Fibroblast of skin of abdomen (primary cell): ENCODE results near the gene DHTKD1. TPM values are rescaled to one million over a fixed set of nuclear protein-coding genes. Genes with fewer than 3 reads are reported as not detected.
A peak's percentile ranks its signal among the peaks of the same experiment; 100 is the strongest.

Experiments
- DNase-seq: peaks from one replicate; pipeline ENCODE4 v3.0.0-alpha.2; 2013
- polyA plus RNA-seq, 2 experiments: library from polyadenylated mRNA; unstranded; fragments of 120-200 nt; gene quantifications; one replicate each; pipeline ENCODE4 v1.2.1, GENCODE V29; 2013; ENCODE audit not compliant: insufficient read length in 2 of 2

DHTKD1 gene, protein sequence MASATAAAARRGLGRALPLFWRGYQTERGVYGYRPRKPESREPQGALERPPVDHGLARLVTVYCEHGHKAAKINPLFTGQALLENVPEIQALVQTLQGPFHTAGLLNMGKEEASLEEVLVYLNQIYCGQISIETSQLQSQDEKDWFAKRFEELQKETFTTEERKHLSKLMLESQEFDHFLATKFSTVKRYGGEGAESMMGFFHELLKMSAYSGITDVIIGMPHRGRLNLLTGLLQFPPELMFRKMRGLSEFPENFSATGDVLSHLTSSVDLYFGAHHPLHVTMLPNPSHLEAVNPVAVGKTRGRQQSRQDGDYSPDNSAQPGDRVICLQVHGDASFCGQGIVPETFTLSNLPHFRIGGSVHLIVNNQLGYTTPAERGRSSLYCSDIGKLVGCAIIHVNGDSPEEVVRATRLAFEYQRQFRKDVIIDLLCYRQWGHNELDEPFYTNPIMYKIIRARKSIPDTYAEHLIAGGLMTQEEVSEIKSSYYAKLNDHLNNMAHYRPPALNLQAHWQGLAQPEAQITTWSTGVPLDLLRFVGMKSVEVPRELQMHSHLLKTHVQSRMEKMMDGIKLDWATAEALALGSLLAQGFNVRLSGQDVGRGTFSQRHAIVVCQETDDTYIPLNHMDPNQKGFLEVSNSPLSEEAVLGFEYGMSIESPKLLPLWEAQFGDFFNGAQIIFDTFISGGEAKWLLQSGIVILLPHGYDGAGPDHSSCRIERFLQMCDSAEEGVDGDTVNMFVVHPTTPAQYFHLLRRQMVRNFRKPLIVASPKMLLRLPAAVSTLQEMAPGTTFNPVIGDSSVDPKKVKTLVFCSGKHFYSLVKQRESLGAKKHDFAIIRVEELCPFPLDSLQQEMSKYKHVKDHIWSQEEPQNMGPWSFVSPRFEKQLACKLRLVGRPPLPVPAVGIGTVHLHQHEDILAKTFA
- polyA plus RNA-seq (2013, experiment 1 of 2; ENCODE audit: insufficient read length) = 9.6 TPM
- 11.5 TPM for polyA plus RNA-seq (2013, experiment 2 of 2; ENCODE audit: insufficient read length)

DNA sequence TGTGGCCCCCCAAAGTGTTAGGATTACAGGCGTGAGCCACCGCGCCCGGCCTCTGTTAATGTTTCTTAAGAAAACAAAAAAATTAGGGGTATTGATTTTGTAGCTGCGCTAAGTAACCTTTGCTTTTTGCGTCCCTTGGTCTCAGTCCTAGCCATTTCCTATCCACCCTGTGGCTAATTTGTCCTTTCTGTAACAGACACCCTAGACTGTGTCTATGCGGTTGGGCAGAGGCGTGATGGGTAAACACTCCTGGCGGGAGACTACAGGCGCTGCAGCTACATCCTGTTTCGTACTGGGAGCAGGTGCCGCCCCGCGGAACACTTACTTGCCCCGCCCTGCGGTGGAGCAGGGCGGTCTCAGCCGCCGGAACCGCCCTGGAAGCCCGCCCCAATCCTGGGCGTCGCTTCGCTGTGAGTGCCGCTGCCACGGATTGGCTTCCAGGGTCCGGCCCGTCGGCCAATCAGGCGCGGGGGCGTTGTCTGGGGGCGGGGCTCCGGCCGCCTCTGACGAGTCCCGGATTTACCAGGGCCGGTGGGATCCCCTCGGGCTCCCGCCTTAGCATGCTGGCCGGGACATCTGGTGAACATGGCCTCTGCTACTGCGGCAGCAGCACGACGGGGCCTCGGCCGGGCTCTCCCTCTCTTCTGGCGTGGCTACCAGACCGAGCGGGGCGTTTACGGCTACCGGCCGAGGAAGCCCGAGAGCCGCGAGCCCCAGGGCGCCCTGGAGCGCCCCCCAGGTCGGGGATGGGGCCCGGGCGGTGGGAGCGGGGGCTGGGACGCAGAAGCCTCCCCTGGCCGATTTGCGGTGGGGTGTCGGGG lies at the start of gene DHTKD1:
Gene DHTKD1 (plus strand): TSS at position 506 of the 821 bp plus-strand sequence. CDS start 80 bp downstream, at position 586.
- peak; percentile 98 for DNase-seq

DNA sequence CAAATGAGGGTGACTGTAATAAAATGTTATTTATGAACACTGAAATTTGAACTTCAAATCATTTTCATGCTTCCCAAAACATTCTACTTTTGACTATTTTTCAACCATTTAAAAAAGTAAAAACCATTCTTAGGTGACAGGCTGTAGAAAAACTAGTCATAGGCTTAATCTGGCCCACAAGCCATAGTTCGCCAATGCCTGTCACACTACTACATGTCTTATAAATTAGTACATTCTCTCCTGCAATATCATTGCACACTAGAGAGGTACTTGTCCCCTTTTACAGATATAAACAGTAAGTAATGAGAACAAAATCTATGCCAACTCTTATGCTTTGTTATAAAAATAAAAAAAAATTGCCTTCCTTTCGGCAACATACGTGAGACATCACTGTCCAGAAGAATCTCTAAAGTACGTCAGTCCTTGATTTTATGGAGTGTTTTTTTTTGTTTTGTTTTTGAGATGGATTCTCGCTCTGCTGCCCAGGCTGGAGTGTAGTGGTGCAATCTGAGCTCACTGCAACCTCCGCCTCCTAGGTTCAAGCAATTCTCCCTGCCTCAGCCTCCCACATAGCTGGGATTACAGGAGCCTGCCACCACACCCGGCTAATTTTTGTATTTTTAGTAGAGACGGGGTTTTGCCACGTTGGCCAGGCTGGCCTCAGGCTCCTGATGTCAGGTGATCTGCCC lies 49.3 kb upstream of the DHTKD1 start:
- no peak for DNase-seq

DNA sequence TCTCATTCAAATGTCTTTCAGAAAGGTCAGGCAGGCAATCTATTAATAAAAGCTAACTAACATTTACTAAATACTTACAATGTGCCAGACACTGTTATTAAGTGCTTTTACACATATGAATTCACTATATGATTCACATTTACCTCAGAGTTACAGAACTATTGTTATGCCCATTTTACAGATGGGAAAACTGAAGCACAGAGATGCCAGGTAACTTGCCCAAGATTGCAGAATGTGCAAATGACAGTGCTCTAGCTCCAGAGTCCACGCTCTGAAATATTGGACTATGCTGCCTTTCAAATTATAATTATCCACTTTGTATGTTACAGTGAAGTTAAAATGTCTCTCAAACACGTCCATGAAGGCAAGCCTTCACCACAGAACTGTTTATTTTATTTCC lies 48.2 kb upstream of the DHTKD1 start:
- no peak for DNase-seq

DNA sequence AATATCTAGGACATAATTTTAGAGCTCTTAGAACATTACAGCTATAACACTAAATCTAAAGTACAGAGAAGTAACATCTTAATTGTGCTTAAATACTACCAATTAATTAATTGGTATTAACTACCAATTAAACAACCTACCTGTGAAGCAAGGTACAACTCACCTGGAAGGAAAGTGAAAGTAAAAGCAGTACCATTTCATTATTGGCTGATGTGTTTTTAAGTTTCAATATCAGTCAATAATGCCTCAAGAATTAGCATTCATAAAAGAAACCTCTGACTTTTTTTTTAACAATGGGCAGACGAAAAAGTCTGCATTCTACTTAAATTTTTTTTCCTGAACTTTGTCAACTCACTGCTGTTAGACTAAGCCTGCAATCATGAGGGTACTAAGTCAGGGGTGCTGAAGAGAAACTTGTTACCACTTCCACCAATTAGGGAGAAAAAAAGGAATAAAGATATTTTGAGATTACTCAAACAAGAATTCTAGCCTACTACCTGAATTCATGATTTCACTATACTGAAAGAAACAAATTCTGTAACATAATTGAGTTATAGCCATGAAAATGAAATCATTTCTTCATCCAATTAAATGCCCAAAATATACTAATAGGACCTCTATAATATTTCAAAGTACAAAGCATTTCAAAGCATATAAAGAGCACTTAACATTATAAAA lies 46.0 kb upstream of the DHTKD1 start:
- DNase-seq = no peak

DNA sequence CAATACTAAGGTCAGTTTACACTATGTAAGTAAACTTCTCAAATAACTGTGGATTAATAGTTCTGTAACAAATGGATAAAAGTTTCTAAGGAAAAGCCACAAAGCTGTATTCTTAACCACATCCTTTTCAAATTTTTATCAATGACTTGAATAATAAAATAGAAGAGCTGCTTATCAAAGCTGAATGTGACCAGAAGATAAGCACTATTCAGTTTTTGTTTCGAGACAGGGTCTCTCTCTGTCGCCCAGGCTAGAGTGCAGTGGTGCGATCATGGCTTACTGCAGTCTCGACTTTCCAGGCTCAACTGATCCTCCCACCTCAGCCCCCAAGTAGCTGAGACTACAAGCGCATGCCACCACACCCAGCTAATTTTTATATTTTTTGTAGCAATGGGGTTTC lies 43.2 kb upstream of the DHTKD1 start:
- no peak for DNase-seq

DNA sequence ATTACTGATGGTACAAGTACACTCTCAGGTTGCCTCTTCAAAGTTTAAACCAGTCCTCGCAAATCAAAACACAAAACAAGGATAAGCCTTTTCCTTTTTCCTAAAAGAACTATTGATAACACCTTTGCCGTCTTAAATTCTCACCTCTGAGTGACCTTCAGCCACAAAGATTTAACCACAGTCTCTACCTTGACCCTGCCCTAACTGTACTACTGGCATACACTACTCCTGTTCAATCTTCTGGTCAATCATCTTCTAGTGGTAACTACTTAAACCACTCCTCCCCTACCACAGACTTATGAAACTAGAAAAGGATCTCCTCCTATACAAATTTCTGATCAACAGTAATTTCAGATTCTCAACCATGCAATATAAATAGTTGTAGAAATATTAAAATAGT lies 41.2 kb upstream of the DHTKD1 start:
- DNase-seq = no peak

DNA sequence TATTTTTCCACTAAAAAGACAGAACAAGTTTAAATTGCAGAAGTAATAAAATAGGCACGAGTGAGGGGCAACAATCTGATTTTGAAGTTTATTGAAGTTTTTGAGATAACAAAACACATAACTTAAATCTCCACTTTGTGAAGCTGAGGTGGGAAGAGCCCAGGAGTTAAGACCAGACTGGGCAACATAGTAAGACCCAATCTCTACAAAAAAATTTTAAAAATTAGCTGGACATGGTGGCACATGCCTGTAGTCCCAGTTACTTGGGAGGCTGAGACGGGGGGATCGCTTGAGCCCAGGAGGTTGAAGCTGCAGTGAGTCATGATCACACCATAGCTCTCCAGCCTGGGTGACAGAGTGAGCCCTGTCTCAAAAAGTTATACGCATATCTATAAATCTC lies 37.4 kb upstream of the DHTKD1 start:
- no peak for DNase-seq

DNA sequence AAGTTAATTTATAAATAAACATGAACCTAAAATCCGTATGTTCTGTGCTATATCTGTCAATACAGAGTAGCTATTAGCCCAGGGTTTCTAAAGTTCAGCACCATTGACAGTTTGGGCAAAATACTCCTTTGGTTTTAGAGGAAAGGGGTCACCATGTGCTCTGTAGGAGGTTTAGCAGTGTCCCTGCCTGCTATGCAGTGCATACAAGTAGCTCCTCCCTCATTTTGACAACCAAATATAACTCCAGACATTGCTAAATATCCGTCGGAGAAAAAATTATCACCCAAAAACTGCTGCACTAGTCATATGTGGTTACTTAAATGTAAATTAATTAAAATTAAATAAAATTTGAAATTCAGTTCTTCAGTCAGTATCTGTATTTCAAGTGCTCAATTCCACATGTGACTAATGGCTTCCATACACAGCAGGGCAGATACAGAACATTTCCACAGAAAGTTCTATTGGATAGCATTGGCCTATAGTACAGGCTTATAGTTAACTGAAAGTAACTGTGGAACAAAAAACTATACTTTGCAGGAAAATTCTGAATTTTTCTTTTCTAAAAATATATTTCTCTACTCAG lies 32.6 kb upstream of the DHTKD1 start:
- DNase-seq = no peak

DNA sequence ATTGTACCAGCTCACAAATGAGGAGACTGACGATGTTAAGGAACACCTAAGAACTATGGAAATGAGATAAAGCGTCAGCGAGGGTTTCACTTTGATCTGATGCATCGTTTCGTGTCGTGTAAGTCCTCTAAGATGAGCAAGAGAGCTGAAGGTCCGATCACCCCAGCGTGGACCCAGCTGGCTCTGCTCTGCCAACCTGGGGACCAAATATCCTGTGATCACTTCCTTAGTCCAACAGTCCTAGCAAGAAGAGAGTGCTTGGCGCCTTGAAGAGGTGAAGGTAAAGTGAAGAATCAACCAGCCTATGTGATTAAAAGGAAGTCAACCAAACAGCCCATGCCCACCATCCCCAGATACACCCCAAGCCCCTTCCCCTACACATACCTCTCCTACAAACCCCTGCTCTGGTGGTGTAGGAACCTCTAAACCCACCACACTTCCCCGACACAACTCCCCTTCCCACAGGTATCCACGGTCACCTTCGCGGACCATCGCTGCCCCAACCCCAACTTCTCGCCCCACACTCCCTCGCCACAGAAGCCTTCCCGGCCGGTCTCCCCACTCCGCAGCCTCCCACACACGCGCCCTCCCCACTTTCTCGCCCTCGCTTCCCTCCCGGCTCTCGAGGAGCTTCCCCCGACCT lies 26.9 kb upstream of the DHTKD1 start:
- DNase-seq = peak; percentile 4

DNA sequence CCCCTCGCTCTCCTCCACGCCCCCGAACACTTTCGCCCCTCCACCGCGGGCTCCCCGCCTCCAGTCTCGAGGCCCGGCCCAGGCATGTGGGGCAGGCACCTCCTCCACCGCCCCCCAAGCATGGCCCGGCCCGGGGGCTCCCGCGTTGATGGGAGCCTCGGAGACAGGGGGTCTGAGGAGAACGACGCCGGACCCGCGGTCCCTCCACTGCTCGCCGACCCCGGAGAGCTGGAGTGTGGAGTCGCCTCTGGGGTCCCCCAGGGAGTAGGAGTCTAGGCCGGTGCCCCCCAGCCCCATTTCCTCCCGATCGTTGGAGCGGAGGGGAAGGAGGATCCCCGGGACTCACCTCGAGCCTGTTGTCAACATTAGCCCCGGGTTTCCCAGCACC lies 26.4 kb upstream of the DHTKD1 start:
- peak; percentile 23 for DNase-seq

DNA sequence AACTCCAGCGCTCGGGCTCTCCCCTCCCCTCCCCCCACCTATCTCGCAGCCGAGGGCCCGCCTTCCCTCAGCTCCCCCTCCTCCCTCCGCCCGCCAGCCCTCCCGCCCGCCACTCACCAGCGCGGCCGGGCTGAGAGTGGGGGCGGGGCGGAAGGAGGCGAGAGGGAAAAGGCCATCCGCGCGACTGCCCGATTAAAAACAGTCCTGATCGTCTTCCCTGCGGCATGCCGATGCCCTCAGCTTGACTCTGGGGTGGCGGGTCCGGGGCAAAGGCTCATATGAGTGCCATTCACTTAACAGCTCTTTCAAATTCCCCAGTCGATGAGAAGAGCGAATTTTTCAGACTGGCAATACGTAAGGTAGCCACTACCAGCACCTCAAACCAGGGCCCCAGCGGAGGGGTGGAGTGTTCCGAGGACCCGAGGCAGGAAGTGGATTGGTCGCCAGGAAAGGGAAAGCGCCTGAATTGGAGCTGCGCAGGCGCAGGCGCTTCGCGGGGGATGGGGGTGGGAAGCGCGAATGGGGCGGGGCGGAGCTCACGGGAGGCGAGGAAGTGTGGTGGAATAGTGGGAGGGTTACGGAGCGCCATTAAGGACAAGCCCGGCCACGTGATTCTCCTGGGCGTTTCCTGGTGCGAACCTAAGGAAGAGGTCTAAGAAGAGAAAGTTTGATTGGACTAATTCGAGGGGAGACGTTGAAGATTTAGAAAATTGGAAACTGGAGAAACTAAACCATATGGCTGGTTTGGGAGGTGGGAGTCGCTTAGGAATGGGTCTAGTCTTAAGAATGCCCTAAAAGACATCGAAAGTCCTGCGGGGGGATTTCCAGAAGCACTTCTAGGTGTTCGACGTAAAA lies 25.7 kb upstream of the DHTKD1 start, which contains the start of gene UPF2:
Gene UPF2 (minus strand): TSS at position 13 of the 855 bp plus-strand sequence. CDS start 7,386 bp downstream, outside the sequence.
- peak; percentile 99 for DNase-seq

DNA sequence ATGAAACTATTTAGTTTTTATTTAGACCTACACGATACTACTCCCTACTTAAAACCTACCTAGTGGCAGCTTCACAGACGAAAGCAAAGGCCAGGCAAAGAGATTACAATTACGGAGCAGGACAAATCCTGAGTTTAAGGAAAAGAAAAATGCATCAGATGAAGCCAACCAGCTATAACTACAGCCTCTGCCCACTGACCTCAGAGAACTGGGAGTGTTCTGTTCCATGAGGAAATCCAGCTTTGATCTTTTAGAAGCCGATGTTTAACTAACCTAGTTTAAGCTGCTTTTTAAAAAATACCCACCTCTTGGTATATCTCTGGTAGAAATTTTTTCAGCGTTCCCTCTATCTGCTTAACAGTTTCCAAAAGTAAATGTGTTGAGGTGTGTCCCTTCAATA lies 23.2 kb upstream of the DHTKD1 start:
- DNase-seq = no peak

DNA sequence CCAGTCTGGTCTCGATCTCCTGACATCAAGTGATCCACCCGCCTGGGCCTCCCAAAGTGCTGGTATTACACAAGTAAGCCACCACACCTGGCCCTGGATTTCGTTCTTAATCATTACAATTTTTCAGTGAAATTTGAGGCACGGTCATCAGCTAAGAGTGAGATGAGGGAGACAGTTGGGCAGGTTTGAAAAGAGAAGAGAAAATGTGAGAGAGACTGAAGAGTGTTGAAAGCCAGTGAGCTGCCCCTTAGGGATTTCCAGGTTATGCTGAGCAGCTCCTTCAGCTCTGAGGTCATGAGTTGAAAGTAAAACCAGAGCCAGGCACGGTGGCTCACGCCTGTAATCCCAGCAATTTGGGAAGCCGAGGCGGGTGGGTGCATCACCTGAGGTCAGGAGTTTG lies 20.2 kb upstream of the DHTKD1 start:
- no peak for DNase-seq

DNA sequence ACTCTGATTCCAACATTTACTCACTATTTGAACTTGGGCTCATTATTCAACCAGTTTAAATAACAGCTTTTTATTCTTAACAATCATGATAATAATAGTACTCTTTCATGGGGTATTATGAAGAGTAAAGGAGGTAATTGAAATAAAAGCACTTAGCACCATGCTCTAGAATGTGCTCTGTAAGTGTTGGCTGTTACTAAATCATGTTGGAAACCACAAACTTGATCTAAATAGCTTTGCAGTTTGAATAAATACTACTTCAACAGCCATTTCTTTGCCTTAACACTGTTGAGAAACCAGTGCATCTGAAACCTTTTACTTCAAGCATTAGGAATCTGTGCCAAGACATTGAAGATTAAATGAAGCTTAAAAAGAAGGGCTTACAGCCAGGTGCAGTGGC lies 18.2 kb upstream of the DHTKD1 start:
- DNase-seq = no peak

DNA sequence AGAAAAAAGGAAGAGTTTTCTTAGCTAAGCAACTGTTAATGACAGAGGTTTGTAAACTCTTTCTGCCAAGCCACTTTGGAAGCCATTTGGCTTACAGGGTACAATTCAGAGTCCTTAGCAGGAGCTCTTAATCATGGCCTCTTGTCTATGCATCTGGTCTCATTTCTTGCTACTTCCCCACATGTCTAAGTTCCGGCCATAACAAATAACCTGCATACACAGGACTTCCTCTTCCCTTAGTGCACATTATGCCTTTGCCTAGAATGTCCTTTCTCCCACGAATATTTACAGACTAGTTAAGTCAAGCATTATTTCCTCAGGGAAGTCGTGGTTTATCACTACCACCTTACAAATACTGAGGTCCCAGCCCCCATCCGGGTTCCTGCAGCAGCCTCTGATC lies 17.5 kb upstream of the DHTKD1 start:
- no peak for DNase-seq

DNA sequence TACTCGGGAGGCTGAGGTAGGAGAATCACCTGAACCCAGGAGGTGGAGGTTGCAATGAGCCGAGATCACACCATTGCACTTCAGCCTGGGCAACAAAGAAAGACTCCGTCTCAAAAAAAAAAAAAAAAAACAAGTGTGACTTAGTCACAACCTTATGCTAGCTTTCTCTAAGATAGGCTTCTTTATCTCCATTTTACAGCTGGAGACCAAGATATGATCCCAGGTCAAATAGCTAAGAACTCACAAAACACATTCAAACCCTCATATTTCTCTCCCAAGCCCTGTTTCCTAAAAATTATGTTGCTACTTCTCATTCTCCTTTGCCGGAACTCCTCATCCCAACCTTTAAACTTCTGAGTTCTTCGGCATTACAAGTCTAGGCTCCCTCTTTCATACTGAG lies 13.0 kb upstream of the DHTKD1 start:
- no peak for DNase-seq

DNA sequence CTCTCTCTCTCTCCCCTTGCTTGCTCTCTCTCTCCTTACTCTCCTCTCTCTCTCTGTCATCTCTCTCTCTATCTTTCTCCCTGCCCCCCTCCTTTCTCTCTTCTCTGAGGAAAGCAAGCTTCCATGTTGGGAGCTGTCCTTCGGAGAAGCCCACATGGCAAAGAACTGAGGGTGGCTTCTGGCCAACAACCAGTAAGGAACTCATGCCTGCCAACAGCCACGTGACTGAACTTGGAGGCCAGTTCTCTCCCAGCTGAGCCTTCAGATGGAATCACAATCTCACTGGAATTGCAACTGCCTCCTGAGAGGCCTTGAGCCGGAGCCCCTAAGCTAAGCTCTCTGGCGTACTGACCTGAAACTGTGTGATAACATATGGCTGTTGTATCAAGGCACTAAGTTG lies 12.0 kb upstream of the DHTKD1 start:
- no peak for DNase-seq

DNA sequence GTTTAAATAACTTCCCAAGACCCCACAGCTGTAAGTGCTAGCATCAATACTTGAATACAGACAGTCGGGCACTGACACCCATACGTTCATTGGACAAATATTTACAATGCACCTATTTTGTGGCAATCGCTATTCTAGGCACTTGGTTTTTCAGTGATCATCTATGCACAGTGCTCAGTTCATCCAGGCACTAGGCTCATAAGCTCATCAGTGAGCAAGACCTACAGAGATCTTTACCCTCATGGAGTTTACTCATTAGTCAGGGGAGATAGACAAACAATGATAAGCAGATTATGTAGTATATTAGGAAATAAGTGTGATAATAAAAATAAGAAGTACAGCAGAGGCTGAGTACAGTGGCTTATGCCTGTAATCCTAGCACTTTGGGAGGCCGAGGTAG lies 7.6 kb upstream of the DHTKD1 start:
- no peak for DNase-seq

DNA sequence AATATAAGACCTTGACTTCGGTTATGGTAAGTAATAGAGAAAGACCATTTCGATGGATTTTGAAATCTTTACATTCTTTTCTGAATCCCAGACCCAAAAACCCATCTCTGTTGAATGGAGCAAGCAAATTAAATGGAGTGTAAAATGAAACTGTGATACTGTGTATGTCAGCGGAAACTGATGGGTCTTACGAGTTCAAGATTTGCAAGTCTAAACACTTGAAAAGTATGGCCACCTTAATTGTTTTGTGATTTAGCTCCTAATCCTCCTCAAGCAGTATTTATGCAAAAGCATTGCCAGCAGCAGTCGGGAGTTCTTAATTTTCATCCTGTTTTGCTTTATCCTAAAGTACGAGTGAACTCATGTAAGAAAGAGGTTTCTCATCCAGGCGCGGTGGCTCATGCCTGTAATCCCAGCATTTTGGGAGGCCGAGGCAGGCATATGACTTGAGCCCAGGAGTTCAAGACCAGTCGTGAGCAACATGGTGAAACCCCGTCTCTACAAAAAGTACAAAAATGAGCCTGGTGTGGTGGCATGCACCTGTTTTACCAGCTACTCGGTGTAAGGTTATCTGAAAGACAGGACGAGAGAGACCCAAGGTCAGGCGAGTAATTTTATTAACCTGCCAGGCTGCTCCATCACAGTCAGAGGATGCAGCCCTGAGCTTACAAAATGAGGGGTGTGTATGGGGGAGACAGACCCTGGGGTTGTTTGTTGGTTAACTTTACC lies 5.8 kb upstream of the DHTKD1 start:
- no peak for DNase-seq
